Astrocyte of the cerebellum (primary cell): ENCODE measurements around the gene SLC25A42.

Source experiments
- DNase-seq: peaks from one replicate; pipeline ENCODE4 v3.0.0-alpha.2; 2011; ENCODE audit warnings: low read depth
- H3K4me3 ChIP-seq: 2 replicates; pipeline ENCODE4 v1.5.1; 2011; ENCODE audit warnings: mild to moderate bottlenecking, low read depth, low read length, moderate library complexity
- in situ Hi-C: cut with HindIII; loops from 2 replicates; pipeline ENCODE4 v1.10.0; 2017; ENCODE audit warnings: low sequenced_read_pairs
- TF ChIP-seq, protein P1 (sequence below): IDR thresholded peaks from 2 replicates; pipeline ENCODE4 v1.5.1; 2012; ENCODE audit warnings: low read length, low read depth, moderate library complexity, mild to moderate bottlenecking; ENCODE audit errors: missing control alignments

SLC25A42 gene

DNA sequence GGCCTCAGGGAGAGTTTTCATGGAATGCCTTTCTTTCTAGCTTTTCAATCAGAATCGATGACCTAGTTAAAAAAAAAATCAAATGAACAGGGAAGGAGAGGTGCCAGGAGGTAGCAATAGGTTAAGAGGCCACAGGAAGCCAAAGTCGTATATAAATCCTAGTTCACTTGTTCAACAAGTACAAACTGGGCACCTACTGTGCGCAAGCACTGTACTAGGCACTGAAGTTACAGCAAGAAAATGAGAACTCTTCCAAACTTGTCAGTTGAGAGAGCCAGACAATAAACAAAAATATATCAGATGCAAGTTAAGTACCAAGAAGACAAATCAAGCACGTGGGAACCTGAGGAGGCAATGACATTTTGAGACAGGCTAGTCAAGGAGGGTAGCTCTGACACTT lies 36.6 kb upstream of the SLC25A42 start:
- in situ Hi-C loops, result no loop called here
- no peak overlapping the region for H3K4me3 ChIP-seq
- DNase-seq, result no peak
- TF ChIP-seq, protein P1, sequence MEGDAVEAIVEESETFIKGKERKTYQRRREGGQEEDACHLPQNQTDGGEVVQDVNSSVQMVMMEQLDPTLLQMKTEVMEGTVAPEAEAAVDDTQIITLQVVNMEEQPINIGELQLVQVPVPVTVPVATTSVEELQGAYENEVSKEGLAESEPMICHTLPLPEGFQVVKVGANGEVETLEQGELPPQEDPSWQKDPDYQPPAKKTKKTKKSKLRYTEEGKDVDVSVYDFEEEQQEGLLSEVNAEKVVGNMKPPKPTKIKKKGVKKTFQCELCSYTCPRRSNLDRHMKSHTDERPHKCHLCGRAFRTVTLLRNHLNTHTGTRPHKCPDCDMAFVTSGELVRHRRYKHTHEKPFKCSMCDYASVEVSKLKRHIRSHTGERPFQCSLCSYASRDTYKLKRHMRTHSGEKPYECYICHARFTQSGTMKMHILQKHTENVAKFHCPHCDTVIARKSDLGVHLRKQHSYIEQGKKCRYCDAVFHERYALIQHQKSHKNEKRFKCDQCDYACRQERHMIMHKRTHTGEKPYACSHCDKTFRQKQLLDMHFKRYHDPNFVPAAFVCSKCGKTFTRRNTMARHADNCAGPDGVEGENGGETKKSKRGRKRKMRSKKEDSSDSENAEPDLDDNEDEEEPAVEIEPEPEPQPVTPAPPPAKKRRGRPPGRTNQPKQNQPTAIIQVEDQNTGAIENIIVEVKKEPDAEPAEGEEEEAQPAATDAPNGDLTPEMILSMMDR, result no peak

DNA sequence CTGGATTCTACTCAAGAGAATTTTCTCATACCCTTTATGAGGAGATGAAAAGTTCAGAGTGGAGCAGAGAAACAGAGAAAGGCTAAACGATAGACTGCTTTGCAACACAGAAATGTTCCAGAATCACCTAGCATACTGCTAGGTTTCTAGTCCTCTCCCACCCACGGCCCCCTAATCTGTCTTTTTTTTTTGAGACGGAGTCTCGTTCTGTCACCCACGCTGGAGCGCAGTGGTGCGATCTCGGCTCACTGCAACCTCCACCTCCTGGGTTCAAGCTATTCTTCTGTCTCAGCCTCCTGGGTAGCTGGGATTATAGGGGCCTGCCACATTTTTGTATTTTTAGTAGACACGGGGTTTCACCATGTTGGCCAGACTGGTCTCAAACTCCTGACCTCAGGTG lies 35.3 kb upstream of the SLC25A42 start:
- in situ Hi-C loops, result no loop called here
- no peak for DNase-seq
- H3K4me3 ChIP-seq, result no peak overlapping the region
- TF ChIP-seq, protein P1, result no peak

DNA sequence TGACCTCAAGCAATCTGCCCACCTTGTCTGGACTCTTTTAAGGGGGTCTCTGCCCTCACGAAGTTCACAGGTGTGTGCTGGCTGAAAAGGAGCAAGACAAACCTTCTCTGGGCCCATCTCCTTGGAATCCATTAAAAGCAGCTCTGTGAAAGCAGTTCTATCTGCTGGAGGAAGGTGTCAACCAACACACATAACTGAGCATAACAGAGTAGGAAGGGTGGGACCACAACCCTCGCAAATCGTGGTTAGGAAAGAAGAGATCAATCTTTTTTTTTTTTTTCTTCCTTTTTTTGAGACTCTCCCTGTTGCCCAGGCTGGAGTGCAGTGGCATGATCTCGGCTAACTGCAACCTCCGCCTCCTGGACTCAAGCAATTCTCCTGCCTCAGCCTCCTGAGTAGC lies 31.9 kb upstream of the SLC25A42 start:
- TF ChIP-seq, protein P1, result no peak
- peak overlapping the region; percentile 62 for H3K4me3 ChIP-seq
- in situ Hi-C loops, result no loop called here
- DNase-seq, result no peak

DNA sequence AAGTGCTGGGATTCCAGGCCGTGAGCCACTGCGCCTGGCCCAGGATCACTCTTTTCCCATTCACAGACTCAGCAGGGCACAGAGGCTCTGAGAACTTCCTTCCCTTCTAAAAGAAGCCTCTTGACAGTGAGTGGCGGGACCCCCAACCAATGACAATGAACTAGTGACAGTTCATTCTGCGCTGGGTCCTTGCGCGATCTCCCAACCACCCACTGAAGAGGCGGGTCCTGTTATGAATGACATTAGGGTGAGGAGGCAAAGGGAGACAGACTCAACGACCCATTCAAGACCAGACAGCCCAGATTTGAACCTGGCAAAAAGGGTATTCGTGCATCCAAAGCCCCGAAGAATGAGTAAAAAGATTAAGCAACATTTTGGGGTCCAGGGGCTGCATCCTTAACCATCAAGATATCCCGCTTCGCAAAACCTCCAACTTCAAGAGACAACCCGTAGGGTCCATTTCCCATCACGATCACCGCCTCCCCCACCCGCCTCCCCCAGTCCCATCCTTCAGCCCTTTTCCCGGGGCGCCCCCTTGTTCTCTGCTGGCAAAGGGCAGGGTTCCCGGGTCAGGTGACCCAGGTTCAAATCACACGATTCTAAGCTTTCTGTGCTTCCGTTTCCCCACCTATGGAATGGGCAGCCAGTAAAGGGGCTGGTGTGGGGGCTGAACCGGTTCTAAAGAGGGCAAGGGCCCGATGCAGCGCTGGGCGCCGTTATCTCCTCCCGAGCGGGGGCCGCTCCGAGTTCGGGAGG lies 31.2 kb upstream of the SLC25A42 start:
- H3K4me3 ChIP-seq, result peak overlapping the region; percentile 62
- DNase-seq, result peak; percentile 82
- TF ChIP-seq, protein P1, result no peak
- in situ Hi-C loops, result no loop called here

DNA sequence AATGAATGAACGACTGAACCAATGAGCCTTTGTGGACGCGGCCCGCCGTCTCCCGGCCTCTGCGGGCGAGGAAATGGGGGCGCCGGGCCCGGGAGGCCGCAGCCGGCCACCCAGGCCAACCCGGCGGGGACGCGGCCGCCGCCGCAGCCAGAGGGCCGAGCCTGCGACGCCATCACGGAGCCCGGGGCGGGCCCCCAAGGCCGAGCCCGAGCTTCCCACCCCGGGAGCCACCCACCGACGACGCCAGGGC lies 30.7 kb upstream of the SLC25A42 start:
- TF ChIP-seq, protein P1, result no peak
- in situ Hi-C loops, result no loop called here
- no peak for DNase-seq
- peak overlapping the region; percentile 62 for H3K4me3 ChIP-seq

DNA sequence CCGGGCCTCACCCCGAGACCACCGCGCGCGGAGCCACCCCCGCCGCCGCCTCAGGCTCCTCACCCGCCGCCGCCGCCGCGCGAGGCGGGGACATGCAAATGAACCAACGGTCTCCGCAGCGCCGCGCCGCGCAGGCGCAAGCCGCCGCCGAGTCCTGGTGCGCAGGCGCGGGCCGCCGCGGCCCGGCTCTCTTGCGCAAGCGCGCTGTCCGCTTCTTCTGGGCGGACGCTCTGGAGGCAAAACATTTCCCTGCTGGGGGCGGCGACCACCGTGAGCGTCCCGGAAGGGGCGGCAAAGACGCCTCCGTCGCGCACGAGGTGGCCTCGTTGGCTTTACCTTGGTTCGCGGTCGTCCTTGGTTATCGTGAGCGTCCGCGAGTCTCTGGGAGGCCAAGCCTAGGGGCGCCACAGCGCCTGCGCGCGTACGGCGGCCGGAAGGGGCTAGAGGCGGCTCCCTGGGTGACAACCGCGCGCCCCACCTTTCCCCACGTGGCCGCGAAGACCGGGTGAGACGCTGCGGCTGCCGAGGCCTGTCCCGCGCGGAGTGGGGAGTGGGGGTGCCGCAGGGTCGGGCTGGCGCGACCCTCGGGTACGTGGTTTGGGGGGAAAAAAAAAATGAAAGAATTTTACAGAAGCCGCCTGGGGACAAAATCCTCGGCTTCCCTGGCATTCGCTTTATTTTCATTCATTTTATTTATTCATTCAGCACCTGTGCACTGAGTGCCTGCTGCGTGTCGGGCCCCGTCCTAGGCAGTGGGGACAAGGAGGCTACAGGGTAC lies 30.2 kb upstream of the SLC25A42 start, which contains the start of the genes ARMC6 and SUGP2:
Gene ARMC6, plus strand, starts transcription at position 178 of the 778 bp plus-strand sequence. CDS start 607 bp downstream, outside the sequence.
Gene SUGP2, minus strand, starts transcription at position 92 of the 778 bp plus-strand sequence. CDS start 2,446 bp downstream, outside the sequence.
- TF ChIP-seq, protein P1, result no peak
- peak; percentile 49 for DNase-seq
- in situ Hi-C loops, result no loop called here
- peak within 1 kb of the TSS; percentile 62 for H3K4me3 ChIP-seq
